Measurements from ENCODE around the gene SEC22A. TPM values are rescaled to one million over a fixed set of nuclear protein-coding genes. Genes with fewer than 3 reads are reported as not detected.

Gene SEC22A
- total RNA-seq, 1 donor from 2014 or later, result 15.9 TPM

DNA sequence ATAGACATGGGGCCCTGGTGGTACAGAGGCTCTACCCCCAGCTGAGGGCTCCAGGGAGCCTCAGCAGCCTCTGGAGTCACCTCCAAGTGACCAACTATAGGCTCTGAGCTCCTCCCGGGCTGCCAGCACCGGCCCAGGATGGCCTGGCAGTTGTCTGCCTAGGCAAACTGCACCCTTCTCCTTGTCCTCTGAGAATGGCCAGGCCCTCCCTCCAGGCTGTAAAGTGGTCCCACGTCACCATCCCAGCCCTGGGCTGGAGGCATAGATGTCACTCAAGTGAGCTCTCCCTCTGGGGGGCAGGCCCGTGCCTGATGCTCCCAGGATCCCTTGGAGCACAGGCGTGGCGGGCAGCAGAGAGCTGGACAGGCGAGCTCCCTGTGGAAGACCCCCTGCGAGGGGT, 120.1 kb downstream of the SEC22A start:
- peaks cover 2% of the 10 kb centered on the region for H3K27me3 Mint-ChIP-seq
- no peak for DNase-seq
- H3K9me3 Mint-ChIP-seq, result no peaks in the 10 kb centered on the region
- no peaks in the 10 kb centered on the region for H3K36me3 Mint-ChIP-seq (ENCODE audit: low read depth)
- no peak overlapping the region for H3K4me3 Mint-ChIP-seq
- ChIA-PET POLR2A (no interaction called here), CTCF (no interaction called here)
- TF ChIP-seq, protein P1, sequence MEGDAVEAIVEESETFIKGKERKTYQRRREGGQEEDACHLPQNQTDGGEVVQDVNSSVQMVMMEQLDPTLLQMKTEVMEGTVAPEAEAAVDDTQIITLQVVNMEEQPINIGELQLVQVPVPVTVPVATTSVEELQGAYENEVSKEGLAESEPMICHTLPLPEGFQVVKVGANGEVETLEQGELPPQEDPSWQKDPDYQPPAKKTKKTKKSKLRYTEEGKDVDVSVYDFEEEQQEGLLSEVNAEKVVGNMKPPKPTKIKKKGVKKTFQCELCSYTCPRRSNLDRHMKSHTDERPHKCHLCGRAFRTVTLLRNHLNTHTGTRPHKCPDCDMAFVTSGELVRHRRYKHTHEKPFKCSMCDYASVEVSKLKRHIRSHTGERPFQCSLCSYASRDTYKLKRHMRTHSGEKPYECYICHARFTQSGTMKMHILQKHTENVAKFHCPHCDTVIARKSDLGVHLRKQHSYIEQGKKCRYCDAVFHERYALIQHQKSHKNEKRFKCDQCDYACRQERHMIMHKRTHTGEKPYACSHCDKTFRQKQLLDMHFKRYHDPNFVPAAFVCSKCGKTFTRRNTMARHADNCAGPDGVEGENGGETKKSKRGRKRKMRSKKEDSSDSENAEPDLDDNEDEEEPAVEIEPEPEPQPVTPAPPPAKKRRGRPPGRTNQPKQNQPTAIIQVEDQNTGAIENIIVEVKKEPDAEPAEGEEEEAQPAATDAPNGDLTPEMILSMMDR (IDR thresholded peaks at IDR 0.05), result no peak
- no peaks in the 10 kb centered on the region for H3K4me1 Mint-ChIP-seq
- ATAC-seq (ENCODE audit: low read depth), result no peak
- H3K27ac Mint-ChIP-seq, result no peak overlapping the region
- intact Hi-C loops (cut with micrococcal nuclease), result no loop called here

DNA sequence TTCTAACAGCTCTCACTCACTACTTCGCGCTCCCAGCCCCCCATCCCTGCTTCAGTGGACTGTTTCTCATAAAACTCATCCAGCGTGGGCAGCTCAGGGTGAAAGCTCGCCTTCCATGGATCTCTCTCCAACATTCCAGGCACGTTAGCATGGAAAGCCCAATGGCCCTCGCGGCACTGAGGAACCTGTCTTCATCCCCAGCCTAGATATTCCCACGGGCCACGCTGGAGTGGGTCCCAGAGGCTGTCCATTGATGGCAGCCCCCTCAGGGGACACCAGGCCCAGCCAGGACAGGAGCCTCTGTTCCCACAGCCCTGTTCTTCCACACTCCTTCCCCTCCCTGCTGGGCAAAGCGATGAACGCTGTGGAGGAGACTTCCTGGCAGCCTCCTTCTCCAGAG, 121.1 kb downstream of the SEC22A start:
- no peak for DNase-seq
- TF ChIP-seq, protein P1 (IDR thresholded peaks at IDR 0.05), result no peak
- Mint-ChIP-seq H3K27ac (no peak overlapping the region), H3K4me3 (no peak overlapping the region), H3K36me3 (ENCODE audit: low read depth) (no peaks in the 10 kb centered on the region), H3K4me1 (no peaks in the 10 kb centered on the region), H3K27me3 (peaks cover 2% of the 10 kb centered on the region), H3K9me3 (no peaks in the 10 kb centered on the region)
- intact Hi-C loops (cut with micrococcal nuclease), result no loop called here
- no peak for ATAC-seq (ENCODE audit: low read depth)
- ChIA-PET CTCF (no interaction called here), POLR2A (no interaction called here)

Other genes with a start within 250 kb of the SEC22A start
- 1.0 and 1.6 TPM in 2 replicates for gene SEMA5B, start 174.2 kb upstream of the SEC22A start, total RNA-seq
- 8.5 and 10.7 TPM in 2 replicates for gene PDIA5, start 134.9 kb upstream of the SEC22A start, total RNA-seq
- not detected in 2 replicates for gene ADCY5, start 247.1 kb downstream of the SEC22A start, total RNA-seq